Neural cell (in vitro differentiated cells): ENCODE results near the gene ENTPD3. TPM values are rescaled to one million over a fixed set of nuclear protein-coding genes. Genes with fewer than 3 reads are reported as not detected.

Experiments used
- H2AFZ ChIP-seq: fragments of 200-600, 300-800 bp; sonication (generic), shearing (Covaris generic); 2 replicates; pipeline ENCODE4 v1.6.0; 2014; ENCODE audit warnings: low read depth, mild to moderate bottlenecking, antibody characterized with exemption, low read length, moderate library complexity
- H3F3A ChIP-seq: fragments of 200-600 bp; shearing (Covaris generic); 2 replicates; pipeline ENCODE4 v1.6.1; 2016; ENCODE audit warnings: mild to moderate bottlenecking, moderate library complexity, mixed read lengths, antibody characterized with exemption, low read length; ENCODE audit not compliant: insufficient read depth, poor library complexity, severe bottlenecking
- H3K27ac ChIP-seq: fragments of 200-600, 300-800 bp; sonication (generic), shearing (Covaris generic); 2 replicates; pipeline ENCODE4 v1.5.1; 2014; ENCODE audit warnings: mild to moderate bottlenecking, low read length, moderate library complexity
- H3K27me3 ChIP-seq: fragments of 300-800, 200-600 bp; sonication (generic), shearing (Covaris generic); 2 replicates; pipeline ENCODE4 v1.6.0; 2014; ENCODE audit warnings: mild to moderate bottlenecking, low read depth, low read length, moderate library complexity; ENCODE audit not compliant: insufficient read depth
- H3K36me3 ChIP-seq: fragments of 300-800, 200-600 bp; sonication (generic), shearing (Covaris generic); 2 replicates; pipeline ENCODE4 v1.5.1; 2014; ENCODE audit warnings: mild to moderate bottlenecking, antibody characterized with exemption, low read length, moderate library complexity; ENCODE audit not compliant: insufficient read depth
- H3K4me2 ChIP-seq: fragments of 300-800, 200-600 bp; sonication (generic), shearing (Covaris generic); 2 replicates; pipeline ENCODE4 v1.6.0; 2014; ENCODE audit warnings: mild to moderate bottlenecking, low read length
- H3K4me3 ChIP-seq: fragments of 300-800, 200-600 bp; sonication (generic), shearing (Covaris generic); 2 replicates; pipeline ENCODE4 v1.5.1; 2014; ENCODE audit warnings: mild to moderate bottlenecking, low read length, moderate library complexity
- H3K79me2 ChIP-seq: fragments of 200-600 bp; shearing (Covaris generic); replicated peaks from 2 replicates; pipeline ENCODE4 v1.6.0; 2014; ENCODE audit warnings: mild to moderate bottlenecking, low read length, moderate library complexity; ENCODE audit not compliant: insufficient read depth
- H3K9ac ChIP-seq: fragments of 300-800, 200-600 bp; sonication (generic), shearing (Covaris generic); 2 replicates; pipeline ENCODE4 v1.6.1; 2016; ENCODE audit warnings: mild to moderate bottlenecking, low read length, mixed read lengths
- H3K9me2 ChIP-seq: fragments of 200-600 bp; shearing (Covaris generic); 2 replicates; pipeline ENCODE4 v1.6.1; 2016; ENCODE audit warnings: mild to moderate bottlenecking, low read length, mixed read lengths; ENCODE audit not compliant: insufficient read depth
- H3K9me3 ChIP-seq: fragments of 200-600, 300-800 bp; sonication (generic), shearing (Covaris generic); 2 replicates; pipeline ENCODE4 v1.6.1; 2016; ENCODE audit warnings: mild to moderate bottlenecking, mixed run types, low read length, moderate library complexity, mixed read lengths
- H4K20me1 ChIP-seq: fragments of 200-600 bp; shearing (Covaris generic); 2 replicates; pipeline ENCODE4 v1.6.1; 2016; ENCODE audit warnings: mild to moderate bottlenecking, mixed run types; ENCODE audit not compliant: insufficient read depth
- CTCF ChIP-seq: fragments of 450-650 bp; IDR thresholded peaks from 2 replicates; pipeline ENCODE4 v1.5.1; 2014; ENCODE audit warnings: antibody characterized with exemption, mild to moderate bottlenecking, moderate library complexity; ENCODE audit not compliant: poor library complexity, severe bottlenecking
- EP300 ChIP-seq: fragments of 450-650 bp; conservative IDR thresholded peaks from 2 replicates; pipeline ENCODE4 v1.6.1; 2014; ENCODE audit warnings: antibody characterized with exemption, mild to moderate bottlenecking, moderate library complexity; ENCODE audit not compliant: poor library complexity, severe bottlenecking
- EZH2 ChIP-seq: fragments of 200-600, 300-800 bp; shearing (Covaris generic), sonication (generic); IDR thresholded peaks from 2 replicates; pipeline ENCODE4 v1.6.1; 2014; ENCODE audit warnings: antibody characterized with exemption, low read length, borderline replicate concordance, mild to moderate bottlenecking; ENCODE audit not compliant: insufficient read depth, poor library complexity, severe bottlenecking
- MXI1 ChIP-seq: fragments of 450-650 bp; conservative IDR thresholded peaks from 2 replicates; pipeline ENCODE4 v1.6.1; 2014; ENCODE audit warnings: antibody characterized with exemption, mild to moderate bottlenecking; ENCODE audit not compliant: poor library complexity, severe bottlenecking
- POLR2AphosphoS5 ChIP-seq: IDR thresholded peaks from 2 replicates; pipeline ENCODE4 v1.6.1; 2012
- RAD21 ChIP-seq: fragments of 450-650 bp; conservative IDR thresholded peaks from 2 replicates; pipeline ENCODE4 v1.6.1; 2014; ENCODE audit warnings: antibody characterized with exemption, mild to moderate bottlenecking, moderate library complexity
- REST ChIP-seq: IDR thresholded peaks from 2 replicates; pipeline ENCODE4 v1.6.1; 2012; ENCODE audit warnings: borderline replicate concordance
- SMC3 ChIP-seq: fragments of 450-650 bp; conservative IDR thresholded peaks from 2 replicates; pipeline ENCODE4 v1.6.1; 2014; ENCODE audit warnings: antibody characterized with exemption, mild to moderate bottlenecking, moderate library complexity; ENCODE audit not compliant: poor library complexity
- TAF1 ChIP-seq: IDR thresholded peaks from 2 replicates; pipeline ENCODE4 v1.6.1; 2012; ENCODE audit warnings: low read depth
- polyA plus RNA-seq: library from polyadenylated mRNA; depleted of rRNA; stranded (reverse); fragments of >200 nt; gene quantifications from 2 replicates; pipeline ENCODE4 v1.2.3, GENCODE V29; 2014

Gene ENTPD3
- polyA plus RNA-seq, 1 donor from 2014 or later, result 2.8 TPM

DNA sequence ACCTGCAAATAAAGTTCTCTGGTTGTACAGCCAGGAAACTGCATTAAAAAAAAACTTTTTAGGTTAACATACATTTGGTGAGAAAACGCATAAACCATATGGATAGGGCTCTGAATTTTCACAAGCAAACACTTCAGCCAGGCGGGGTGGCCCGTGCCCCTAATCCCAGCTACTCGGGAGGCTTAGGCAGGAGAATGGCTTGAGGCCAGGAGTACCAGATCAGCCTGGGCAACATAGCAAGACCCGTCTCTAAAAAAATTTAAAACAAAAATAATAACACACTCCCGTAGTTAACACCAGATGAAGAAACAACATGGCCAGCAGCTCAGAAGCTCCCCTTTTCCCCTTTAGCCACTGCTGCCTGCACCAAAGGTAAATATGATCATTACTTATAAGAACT is 66.9 kb downstream of the ENTPD3 start:
- Histone ChIP-seq H3K36me3 (no peaks in the 10 kb centered on the region), H3K4me2 (peak overlapping the region; percentile 92)

GRCh38 chr3:40455328-40455727 is 68.3 kb downstream of the ENTPD3 start:
- Histone ChIP-seq H2AFZ (no peak overlapping the region), H4K20me1 (no peaks in the 10 kb centered on the region), H3K4me3 (no peak overlapping the region), H3K36me3 (no peaks in the 10 kb centered on the region), H3F3A (peaks cover 2% of the 10 kb centered on the region), H3K9ac (no peak overlapping the region), H3K4me2 (no peak overlapping the region), H3K79me2 (peaks cover 24% of the 10 kb centered on the region), H3K27me3 (no peaks in the 10 kb centered on the region), H3K9me3 (no peaks in the 10 kb centered on the region), H3K9me2 (no peaks in the 10 kb centered on the region), H3K27ac (no peak overlapping the region)
- TF ChIP-seq EP300 (no peak), TAF1 (no peak), MXI1 (no peak), RAD21 (no peak), CTCF (no peak), EZH2 (no peak), SMC3 (no peak), POLR2AphosphoS5 (no peak)

More for the DNA sequence above, 66.9 kb downstream of the ENTPD3 start:
- TF ChIP-seq POLR2AphosphoS5 (no peak), REST (no peak), SMC3 (no peak), TAF1 (no peak), RAD21 (no peak), EP300 (no peak), EZH2 (no peak), MXI1 (no peak), CTCF (no peak)
- no peak overlapping the region for H3K27ac ChIP-seq
- no peaks in the 10 kb centered on the region for H3K27me3 ChIP-seq
- H3K9me3 ChIP-seq, result no peaks in the 10 kb centered on the region
- no peak overlapping the region for H2AFZ ChIP-seq
- H3K4me3 ChIP-seq, result peak overlapping the region; percentile 78
- H3K9ac ChIP-seq, result no peak overlapping the region
- H3K9me2 ChIP-seq, result no peaks in the 10 kb centered on the region
- H3F3A ChIP-seq, result peaks cover 2% of the 10 kb centered on the region
- H4K20me1 ChIP-seq, result no peaks in the 10 kb centered on the region
- H3K79me2 ChIP-seq, result peaks cover 17% of the 10 kb centered on the region
